Body of pancreas (tissue), 4 donors: Measurements from ENCODE around the gene KAT6B.

Experiments
- CTCF ChIP-seq, 7 experiments: fragments of 450-650 bp in 4 of 7; fragments of 200-600 bp in 3 of 7; sonication (generic) in 3 of 7; IDR thresholded peaks; one replicate each; pipeline ENCODE4 v1.5.1; 2016 to 2019; ENCODE audit warnings: antibody characterized with exemption in 7 of 7
- POLR2A ChIP-seq, 3 donors: fragments of 450-650 bp; IDR thresholded peaks; one replicate each; pipeline ENCODE4 v1.6.1; 2016; ENCODE audit warnings: antibody characterized with exemption in 3 of 3, mild to moderate bottlenecking in 2 of 3

- no peak for TF ChIP-seq CTCF (IDR thresholded peaks at IDR 0.05)
- no peak for TF ChIP-seq POLR2A (IDR thresholded peaks at IDR 0.05)
These were observed 2.6 kb upstream of the KAT6B start for GRCh38 chr10:74823791-74824183.
